Measurements from ENCODE around the gene RAPH1.

The RAPH1 gene

DNA sequence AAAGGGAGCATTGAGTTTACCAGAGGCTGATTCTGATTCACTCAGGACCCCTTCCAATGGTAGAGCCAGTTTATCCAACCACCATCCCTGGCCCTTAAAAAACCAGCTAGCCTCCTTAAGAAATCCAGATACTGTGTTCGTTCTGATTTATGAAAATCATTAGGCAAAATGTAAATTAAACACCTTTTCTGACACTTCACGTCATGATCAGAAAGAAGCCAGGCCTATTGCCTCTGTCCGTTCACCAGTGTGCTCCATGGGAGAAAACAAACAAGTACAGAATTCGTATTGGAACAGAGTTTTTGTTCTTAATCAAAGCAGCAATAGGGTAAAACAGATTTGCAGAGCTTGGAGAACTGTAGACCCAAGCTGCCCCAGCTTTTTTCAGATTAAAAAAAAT lies 31.1 kb upstream of the RAPH1 start:
- TF ChIP-seq, protein P1, sequence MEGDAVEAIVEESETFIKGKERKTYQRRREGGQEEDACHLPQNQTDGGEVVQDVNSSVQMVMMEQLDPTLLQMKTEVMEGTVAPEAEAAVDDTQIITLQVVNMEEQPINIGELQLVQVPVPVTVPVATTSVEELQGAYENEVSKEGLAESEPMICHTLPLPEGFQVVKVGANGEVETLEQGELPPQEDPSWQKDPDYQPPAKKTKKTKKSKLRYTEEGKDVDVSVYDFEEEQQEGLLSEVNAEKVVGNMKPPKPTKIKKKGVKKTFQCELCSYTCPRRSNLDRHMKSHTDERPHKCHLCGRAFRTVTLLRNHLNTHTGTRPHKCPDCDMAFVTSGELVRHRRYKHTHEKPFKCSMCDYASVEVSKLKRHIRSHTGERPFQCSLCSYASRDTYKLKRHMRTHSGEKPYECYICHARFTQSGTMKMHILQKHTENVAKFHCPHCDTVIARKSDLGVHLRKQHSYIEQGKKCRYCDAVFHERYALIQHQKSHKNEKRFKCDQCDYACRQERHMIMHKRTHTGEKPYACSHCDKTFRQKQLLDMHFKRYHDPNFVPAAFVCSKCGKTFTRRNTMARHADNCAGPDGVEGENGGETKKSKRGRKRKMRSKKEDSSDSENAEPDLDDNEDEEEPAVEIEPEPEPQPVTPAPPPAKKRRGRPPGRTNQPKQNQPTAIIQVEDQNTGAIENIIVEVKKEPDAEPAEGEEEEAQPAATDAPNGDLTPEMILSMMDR (conservative IDR thresholded peaks at IDR 0.05; ENCODE audit: low read depth, low read length), result no peak
- DNase-seq (ENCODE audit: low read depth), result no peak
- no peak overlapping the region for H3K4me3 ChIP-seq (ENCODE audit: low read depth, low read length)

DNA sequence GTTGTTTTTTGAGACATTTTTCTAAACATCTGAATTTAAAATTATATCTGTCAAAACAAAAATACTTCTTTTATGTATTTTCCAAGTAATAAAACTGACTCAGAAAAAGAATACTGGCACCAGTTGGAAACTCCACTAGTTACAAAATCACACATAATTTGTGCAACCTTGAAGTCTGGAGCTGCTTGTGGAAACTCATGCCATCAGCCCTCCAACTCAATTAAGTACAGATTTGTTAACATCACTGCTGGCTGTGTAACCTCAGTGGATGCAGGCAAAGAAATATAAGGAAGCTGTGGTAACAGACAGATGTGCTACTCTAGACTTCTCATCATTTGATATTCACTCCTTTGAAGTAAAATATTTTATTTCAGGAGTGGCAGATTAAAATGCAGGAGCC lies 30.0 kb upstream of the RAPH1 start:
- no peak for DNase-seq (ENCODE audit: low read depth)
- TF ChIP-seq, protein P1 (conservative IDR thresholded peaks at IDR 0.05; ENCODE audit: low read depth, low read length), result no peak
- H3K4me3 ChIP-seq (ENCODE audit: low read depth, low read length), result no peak overlapping the region

- H3K4me3 ChIP-seq (ENCODE audit: low read depth, low read length), result no peak overlapping the region
- TF ChIP-seq, protein P1 (conservative IDR thresholded peaks at IDR 0.05; ENCODE audit: low read depth, low read length), result no peak
- DNase-seq (ENCODE audit: low read depth), result no peak
These were observed 27.2 kb upstream of the RAPH1 start for GRCh38 chr2:203562268-203562667.

DNA sequence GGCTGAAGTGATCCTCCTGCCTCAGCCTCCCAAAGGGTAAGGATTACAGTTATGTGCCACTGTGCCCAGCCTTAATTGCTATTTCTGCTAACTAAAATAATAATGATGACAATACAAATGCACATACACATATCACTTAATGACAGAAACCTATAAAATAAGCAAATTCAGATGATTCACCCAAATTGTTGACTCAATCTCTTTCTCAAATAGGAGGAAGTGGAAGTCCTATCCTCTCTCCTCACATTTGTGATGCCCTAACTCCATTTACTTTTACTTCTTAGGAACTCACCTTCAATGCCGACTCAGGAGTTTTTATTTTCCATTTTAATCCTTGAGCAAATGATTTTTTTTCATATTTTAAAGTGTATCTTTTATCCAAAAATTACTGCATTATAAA lies 24.5 kb upstream of the RAPH1 start:
- DNase-seq (ENCODE audit: low read depth), result no peak
- H3K4me3 ChIP-seq (ENCODE audit: low read depth, low read length), result no peak overlapping the region
- TF ChIP-seq, protein P1 (conservative IDR thresholded peaks at IDR 0.05; ENCODE audit: low read depth, low read length), result no peak

- H3K4me3 ChIP-seq (ENCODE audit: low read depth, low read length), result no peak overlapping the region
- DNase-seq (ENCODE audit: low read depth), result no peak
- TF ChIP-seq, protein P1 (conservative IDR thresholded peaks at IDR 0.05; ENCODE audit: low read depth, low read length), result no peak
These were observed 18.7 kb upstream of the RAPH1 start for GRCh38 chr2:203553784-203554183.

DNA sequence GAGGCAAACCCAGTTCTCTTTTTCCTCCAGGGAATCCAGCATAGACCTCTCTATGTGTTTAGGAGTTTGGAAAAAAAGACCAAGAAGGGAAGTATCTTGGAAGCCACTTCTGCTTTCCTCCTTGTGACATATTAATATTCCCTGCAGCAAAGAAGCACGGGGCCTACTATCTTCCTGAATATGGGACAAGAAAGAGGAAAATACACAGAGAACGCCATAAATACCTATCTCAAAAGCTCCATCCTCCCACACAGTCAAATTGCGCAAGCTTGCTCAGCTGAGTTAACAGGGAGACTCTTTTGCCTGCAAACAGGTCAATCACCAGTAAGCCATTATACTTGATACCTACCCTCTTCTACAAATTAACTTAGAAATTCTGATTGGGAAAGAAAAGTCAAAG lies 16.7 kb upstream of the RAPH1 start:
- DNase-seq (ENCODE audit: low read depth), result peak; percentile 65
- TF ChIP-seq, protein P1 (conservative IDR thresholded peaks at IDR 0.05; ENCODE audit: low read depth, low read length), result no peak
- H3K4me3 ChIP-seq (ENCODE audit: low read depth, low read length), result no peak overlapping the region

DNA sequence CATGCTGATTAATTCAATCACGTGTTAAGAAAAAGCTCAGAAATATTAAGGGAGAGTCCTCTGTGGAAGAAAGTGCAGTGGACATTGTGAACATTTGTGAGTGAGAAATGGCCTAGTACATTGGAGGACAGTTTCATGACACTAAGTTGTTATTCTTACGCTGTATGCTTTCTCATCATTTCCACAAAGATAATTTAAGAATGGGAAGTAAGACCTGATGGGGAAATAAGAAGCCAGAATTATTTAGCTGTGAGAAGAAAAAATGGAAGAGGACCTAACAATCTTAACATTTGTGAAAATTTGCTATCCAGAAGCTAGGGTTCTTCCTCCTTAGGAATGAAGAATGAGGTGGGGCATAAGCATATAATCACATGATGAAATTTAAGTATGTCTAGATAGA lies 15.2 kb upstream of the RAPH1 start:
- no peak overlapping the region for H3K4me3 ChIP-seq (ENCODE audit: low read depth, low read length)
- TF ChIP-seq, protein P1 (conservative IDR thresholded peaks at IDR 0.05; ENCODE audit: low read depth, low read length), result no peak
- DNase-seq (ENCODE audit: low read depth), result no peak
